ENCODE data around the gene LRRC46.

Gene LRRC46, protein sequence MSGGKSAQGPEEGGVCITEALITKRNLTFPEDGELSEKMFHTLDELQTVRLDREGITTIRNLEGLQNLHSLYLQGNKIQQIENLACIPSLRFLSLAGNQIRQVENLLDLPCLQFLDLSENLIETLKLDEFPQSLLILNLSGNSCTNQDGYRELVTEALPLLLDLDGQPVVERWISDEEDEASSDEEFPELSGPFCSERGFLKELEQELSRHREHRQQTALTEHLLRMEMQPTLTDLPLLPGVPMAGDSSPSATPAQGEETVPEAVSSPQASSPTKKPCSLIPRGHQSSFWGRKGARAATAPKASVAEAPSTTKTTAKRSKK

DNA sequence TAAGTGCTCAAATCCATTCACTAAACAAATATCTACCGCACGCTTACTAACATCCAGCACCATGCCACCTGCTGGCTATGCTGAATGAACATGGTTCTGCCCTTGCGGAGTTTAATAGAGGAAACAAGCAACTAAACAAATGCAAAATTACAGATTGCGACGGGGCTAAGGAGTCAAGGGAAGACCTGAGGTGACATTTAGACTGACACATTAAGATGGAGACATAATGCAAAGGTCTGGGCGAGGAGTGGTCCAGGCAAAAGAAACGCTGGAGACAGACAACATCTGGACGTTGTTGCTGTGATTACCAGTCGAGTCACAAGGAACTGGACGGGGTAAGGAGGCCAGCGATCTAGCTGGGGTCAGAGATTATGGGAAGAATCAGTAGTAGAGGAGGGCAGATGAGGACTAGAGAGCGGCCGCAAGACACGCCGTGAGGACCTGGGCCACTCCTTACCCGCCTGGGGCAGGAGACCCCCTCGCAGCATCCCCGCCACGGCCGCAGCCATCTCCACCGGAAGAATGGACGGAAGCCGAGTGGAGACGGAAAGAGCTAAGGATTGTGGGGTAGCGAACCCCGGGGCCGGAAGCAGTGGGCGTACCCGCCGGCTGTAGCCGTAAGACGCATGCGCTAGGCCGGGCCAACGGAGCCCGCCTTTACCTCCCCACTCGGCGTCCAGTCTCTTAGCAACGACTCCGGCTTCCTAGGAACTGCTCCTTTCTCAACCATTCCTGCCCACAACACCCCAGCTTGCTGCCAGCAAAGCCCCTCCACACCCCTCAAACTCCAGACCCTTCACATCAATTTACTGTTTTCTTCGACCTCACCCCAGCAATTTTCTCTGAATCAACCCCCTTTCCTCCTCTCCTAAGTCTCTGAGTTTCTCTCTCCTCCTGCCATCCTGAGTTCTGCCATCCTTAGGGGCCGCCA lies at the start of gene LRRC46, which contains the start of gene MRPL10:
Gene LRRC46 (plus strand): TSS at position 668 of the 931 bp plus-strand sequence. CDS start 320 bp downstream, outside the sequence.
Gene MRPL10 (minus strand): TSS at position 539 of the 931 bp plus-strand sequence. CDS start 30 bp downstream, at position 509.
- peak; percentile 85 to 95 for DNase-seq

DNA sequence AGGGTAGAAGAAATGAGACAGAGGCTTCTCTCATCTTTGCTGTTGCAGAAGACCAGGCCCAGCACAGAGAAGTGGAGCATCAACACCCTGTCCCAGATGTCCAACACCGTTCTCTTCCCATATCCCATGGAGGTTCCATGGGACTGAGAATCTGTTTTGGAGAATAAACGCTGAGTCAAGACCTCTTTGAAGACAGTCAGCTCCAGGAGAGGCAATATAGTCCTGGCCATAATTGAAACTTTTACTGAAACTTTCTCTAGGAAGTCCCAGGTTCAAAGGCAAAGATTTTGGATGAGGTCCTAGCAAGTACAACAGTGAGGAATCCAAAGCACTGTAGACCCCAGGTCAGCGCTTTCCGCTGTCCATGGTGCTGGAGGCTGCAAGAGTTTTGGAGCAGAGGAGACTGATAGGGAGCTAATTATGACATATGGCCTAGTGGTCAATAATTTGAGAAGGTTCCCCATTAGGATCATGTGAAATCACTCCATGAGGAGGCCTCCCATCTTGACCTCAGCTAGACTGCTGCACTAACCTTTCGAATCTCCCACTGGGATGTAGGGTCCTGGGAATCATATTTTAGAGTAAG lies 45.8 kb upstream of the LRRC46 start:
- no peak for DNase-seq

DNA sequence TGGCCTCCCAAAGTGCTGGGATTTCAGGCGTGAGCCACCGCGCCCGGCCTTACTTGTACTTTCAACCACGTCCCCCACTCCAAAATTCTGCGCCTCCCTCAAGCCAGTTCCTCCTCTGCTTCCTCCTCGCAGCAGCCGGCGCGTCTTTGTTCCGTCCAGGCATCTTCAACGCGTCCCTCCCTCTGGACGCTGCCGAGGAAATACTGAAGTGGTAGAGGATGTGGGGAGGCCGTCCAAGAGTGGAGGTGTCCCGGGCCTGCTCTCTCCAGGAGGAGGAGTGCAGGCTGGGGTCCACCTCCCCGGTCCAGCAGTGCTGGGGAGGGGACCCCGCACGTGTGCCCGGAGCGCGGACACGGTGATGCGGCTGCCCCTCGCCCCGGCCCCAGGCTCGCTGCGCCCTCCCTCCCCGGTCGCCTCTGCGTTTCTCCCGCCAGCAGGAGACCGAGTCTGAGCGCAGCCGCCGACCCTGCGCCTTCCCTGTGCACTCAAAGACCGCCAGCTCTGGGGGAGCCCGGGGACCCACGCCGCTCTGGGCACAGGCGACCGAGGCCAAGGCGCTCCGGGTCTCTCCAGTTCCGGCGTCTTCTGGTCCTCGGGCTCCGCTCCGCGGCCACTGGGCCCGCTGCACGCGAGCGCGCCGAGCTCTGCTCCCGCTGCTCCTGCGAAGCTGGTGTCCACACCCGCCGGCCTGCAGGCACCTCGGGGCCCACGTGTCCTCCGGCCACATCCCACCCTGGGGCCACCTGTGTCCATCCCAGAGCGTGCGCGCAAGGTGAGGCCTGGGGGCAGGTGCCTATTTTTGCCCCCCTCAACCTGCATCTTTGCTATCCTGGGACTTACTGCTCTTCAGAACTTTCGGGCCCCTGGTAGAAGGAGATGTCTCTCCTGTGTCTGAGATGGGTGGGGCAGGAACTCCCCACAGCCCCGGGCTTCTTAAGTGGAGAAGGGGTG lies 41.6 kb upstream of the LRRC46 start:
- DNase-seq, result peak; percentile 76 to 86

DNA sequence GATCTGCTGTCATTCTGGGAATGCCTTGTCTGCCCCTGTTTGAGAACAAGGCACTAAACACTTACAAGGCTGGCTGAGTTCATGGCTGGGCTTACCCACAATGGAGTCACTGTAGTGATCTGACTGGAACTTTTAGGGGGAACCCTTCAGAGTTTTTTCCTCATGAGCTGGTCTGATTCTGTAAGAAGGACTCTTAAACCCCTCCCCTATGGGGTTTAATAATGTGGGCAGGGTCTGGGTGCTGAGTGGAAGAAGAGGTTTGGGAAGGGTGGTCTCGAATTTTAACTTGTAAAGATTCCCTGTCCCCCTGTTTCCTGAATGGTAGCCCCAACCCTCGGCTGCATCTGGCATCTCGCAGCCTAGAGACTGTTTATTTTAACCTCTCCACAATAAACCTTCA lies 40.4 kb upstream of the LRRC46 start:
- DNase-seq, result no peak

DNA sequence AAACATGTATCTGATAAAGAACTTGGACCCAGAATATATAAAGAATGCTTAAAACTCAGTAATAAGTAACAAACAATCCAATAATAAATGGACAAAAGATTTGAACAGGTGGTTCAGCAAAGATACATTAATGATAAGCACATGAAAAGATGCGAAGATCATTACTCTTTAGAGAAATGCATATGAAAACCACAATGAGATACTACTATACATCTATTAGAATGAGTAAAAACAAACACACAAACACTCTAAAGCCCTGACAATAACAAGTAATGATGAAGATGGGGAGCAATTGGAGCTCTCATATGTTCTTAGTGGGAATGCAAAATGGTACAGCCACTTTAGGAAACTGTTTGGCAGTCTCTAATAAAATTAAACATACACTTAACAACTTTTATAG lies 39.0 kb upstream of the LRRC46 start:
- DNase-seq, result no peak

DNA sequence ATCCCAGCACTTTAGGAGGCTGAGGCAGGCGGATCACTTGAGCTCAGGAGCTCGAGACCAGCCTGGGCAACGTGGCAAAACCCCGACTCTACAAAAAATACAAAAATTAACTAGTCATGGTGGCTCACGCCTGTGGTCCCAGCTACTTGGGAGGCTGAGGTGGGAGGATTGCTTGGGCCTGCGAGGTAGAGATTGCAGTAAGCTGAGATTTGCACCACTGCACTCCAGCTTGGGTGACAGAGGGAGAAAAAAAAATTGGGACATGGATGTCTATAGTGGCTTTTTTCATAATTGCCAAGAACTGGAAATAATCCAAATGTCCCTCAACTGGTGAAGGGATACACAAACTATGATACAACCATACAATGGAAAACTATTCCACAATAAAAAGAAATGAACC lies 38.5 kb upstream of the LRRC46 start:
- DNase-seq, result no peak

DNA sequence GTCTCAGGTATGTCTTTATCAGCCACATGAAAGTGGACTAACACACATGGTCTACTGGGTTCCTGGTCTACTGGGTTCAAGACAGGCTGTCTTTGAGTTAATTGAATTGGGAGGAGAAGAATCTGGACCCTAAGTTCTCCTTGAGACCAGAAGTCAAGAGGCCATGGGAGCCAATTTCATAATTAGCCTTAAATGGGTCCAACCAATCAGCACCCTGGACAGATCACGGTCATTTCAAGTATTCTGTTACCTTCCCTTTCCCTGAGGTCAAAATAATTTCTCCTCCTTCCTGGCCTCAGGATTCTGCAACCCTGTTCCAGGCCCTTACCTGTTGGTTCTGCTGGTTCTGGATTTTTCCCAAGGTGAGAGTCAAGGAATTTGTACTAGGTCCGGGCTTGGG lies 33.7 kb upstream of the LRRC46 start:
- DNase-seq, result no peak

DNA sequence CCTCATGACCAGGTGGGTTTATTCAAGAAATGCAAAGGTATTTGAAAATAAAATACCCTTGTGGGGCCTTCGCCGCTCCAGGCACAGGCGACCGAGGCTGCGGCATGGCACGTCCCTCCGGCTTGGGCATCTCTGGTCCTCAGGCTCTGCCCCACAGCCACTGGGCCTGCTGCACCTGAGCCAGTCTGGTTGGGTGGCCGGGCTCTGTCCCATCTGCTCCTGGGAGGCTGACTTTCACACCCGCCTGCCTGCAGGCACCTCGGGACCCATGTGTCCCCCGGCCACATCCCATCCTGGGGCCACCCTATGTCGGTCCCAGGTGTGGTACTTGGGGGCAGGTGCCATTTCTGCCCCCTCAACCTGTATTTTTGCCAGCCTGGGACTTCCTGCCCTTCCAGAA lies 30.8 kb upstream of the LRRC46 start:
- no peak for DNase-seq

DNA sequence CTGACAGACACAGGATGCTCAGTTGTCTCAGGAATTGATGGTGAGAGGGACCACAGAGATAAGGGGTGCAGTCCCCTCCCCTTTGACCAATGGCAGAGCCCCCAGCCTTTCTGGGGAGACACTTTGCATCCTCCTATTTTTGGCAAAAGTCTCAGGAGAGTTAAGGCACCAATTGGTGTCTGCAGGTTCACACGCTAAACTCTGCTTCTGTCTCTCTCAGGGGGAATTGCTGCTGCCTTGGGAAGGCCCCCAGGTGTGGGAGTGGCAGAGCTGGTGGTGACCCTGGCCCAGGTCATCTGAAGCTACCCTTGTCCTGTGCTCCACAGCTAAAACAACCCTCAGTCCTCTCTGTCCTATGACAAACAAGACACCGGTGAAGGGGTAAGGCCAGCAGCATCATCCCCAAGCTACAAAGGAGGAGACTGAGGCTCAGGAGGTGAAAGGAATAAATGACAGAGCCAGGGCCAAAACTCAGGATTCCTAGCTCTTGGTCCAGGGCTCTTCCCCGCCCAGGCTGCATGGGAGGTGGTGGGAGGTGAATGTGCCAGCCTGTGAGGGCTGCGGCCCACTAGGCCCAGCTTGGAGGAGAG lies 30.2 kb upstream of the LRRC46 start:
- no peak for DNase-seq

DNA sequence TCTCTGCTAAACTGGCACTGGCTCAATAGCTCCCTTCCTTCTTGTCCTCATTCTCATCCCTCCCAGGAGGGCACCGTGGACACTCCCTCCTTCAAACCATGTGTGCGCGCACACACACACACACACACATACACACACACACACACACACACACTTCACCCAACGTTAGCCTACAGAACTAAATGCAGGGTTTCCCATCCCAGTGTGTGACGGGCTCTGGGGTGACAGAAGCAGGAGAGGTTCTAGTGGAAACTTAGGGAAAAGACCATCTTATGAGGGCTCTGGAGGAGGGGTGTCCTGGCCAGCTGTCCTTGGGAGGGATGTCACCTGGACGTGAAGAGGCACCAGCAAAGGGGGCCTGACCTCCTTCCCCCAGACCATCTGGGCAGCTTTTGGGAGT lies 29.6 kb upstream of the LRRC46 start:
- DNase-seq, result no peak

DNA sequence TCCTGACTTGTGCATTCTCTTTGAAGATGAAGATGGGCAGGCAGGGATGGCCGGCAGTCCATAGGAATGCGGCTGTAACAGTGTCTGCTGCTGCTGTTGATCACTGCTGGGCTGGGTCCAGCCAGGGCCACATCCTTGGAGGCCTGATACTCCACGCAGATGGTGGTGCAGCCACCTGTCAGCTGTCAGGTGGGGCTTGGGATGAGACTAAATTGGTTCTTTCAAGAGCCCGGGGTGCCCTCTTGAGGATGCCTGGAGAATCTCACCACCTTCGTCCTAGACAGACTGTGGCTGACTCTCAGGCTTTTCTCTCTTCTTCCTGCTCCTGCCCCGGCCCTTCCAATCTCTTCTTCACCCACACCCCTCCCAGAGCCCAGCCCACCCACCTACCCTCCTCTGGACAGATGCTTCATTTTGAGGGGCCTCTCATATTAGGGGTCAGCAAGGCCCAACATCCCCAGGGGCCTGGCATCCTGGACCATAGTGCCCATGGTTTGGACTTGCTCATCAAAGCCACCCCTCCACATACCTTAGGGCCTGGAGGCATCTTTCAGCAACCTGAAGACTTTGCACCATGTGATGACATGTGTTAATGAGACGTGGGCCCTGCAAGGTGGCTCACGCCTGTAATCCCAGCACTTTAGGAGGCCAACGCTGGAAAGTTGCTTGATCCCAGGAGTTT lies 29.0 kb upstream of the LRRC46 start:
- DNase-seq, result peak; percentile 84 to 94

DNA sequence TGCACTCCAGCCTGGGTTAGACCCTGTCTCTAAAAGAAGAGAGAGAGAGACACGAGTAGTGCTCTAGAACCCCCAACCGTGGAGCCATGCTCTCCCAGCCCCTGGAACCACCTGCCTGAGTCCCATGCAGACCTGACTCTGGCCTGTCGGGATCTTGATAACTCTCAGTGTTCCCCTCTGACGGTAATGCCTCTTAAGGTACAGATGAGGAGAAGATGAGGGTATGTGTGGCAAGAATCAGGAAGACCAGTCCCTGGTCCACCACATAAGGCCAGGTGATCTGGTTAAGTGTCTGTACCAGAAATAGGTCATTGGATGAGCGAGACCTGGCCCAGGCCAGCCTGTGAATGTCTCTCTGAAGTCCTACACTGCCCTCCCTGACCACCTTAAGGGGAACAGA lies 28.3 kb upstream of the LRRC46 start:
- DNase-seq, result no peak

DNA sequence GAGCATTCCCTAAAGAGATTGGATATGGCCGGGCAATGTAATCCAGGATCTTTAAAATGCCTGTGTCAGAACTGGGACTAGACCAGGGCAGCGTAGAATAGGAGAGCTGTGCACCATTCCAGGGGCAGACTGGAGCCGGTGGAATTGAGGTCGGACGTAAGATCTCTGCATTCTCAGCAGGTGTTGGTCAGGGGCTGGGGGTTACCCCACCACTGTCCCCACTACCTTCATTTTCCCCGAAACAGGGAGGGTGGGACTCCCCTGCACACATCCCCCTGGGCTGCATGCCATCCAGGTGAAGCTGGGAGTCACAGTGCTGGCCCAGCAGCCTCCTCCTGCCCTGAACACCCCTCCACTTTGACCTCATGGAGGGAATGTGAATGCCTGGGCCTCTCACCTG lies 27.7 kb upstream of the LRRC46 start:
- DNase-seq, result no peak

DNA sequence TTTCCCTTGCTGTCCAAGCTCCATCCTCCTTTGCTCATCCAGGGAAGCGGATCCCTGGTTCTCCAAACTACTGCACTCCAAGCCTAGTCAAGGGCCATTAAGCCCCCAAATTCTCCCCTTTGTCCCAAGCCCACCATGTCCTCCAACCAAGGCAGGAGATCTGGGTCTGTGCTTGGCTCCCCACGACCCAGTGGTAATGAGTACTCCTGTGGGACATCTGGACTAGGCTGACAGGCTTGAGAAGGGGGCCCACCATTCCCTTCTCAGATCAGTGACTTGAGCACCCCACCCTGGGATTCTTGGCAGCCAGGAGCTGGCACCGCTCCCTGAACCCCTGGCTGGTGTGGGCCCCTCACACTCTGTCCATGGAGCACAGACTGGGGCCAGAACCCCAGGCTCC lies 27.0 kb upstream of the LRRC46 start:
- DNase-seq, result no peak

DNA sequence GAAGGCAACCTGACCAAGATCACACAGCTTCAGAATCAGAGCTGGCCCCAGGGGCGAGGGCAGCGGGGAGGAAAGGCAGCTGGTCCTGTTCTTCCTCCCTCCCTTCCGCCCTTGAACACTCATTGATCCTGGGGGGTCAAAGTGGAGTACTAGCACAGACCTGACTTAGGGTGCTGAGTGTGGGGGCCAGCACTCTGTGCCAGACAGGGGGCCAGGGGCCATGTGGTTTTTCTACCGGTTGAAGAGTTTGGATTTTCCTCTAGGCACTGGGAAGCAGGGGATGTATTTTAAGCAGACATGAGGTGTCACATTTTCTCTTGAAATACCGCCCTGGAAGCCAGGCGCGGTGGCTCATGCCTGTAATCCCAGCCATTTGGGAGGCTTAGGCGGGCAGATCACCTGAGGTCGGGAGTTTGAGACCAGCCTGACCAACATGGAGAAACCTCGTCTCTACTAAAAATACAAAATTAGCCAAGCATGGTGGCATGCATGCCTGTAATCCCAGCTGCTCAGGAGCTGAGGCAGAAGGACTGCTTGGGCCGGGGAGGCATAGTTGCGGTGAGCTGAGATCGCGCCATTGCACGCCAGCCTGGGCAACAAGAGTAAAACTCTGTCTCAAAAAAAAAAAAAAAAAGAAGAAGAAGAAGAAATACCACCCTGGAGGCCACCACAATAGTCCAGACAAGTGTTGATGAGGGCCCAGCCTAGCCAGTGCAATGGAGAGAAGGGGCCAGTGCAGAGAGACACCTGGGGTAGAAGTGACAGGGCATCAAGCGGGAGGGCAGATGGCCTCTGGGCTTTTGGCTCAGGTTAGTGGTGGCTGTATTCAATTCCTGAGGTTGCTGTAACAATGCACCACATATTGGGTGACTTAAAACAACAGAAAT lies 25.2 kb upstream of the LRRC46 start:
- DNase-seq, result no peak

DNA sequence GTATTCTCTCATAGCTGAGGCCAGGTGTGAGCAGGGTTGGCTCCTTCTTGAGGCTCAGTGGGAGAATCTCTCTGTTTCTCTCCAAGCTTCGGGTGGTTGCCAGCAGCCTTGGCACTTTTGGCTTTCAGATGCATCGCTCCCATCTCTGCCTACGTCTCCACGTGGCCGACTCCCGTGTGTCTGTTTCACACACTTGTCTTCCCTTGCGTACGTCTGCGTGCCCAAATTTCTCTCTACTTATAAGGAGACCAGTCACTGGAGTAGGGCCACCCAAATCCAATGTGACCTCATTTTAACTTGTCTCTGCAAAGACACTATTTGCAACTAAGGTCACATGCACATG lies 24.6 kb upstream of the LRRC46 start:
- DNase-seq, result no peak

DNA sequence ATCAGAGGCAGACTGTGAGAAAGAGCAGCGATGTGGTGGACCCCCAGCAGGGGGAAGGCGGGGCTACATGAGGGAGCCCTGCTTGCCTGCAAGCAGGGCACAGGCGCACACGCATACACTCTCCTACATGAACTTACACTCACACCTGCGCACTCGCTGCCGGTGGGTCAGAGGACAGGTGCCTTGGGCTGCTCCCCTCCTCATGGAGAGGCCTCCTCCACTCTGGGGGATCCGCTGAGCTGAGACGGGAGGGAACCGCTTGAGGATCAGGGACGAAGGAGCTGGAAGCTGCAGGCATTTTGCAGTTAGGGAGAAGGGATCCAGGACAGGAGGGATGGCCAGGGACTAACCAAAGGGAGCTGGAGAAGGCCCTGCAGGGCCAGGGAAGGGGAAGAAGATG lies 24.0 kb upstream of the LRRC46 start:
- DNase-seq, result no peak

DNA sequence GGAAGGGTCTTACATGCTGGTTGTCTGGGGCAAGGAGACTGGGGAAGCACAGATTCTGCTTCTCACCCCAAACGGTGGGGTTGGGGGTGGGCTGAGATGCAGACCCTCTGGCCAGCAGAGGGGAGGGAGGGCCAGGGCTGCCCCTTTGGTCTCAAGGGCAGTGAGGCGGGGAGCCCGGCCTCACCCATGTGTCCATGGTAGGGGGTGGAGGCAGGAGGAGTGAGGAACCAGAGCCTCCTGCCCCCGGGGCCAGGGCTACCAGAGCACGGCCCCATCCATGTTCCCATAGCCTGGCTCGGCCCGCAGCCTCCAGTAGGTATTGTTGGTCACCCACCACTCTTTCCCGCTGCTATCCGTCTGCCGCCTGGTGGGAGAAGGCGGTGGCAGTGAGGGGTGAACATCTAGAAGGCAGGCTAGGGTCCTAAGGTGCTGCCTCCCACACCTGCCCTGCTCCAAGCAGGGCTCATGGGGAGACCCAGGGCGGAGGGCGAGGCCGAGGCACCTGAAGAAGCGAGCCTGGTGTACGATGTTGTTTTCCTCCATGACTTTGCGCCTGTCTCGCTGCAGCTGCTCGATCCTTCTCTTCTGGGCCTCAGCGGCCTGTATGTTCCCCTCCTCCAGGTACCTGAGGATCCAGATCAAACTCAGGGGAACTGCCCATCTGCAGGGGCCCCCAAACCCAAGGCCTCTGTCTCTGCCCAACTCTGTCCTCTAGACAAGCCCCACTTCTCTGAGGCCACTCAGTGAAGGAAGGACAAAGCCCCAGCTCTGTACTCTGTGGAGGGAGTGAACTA lies 23.2 kb upstream of the LRRC46 start:
- no peak for DNase-seq

DNA sequence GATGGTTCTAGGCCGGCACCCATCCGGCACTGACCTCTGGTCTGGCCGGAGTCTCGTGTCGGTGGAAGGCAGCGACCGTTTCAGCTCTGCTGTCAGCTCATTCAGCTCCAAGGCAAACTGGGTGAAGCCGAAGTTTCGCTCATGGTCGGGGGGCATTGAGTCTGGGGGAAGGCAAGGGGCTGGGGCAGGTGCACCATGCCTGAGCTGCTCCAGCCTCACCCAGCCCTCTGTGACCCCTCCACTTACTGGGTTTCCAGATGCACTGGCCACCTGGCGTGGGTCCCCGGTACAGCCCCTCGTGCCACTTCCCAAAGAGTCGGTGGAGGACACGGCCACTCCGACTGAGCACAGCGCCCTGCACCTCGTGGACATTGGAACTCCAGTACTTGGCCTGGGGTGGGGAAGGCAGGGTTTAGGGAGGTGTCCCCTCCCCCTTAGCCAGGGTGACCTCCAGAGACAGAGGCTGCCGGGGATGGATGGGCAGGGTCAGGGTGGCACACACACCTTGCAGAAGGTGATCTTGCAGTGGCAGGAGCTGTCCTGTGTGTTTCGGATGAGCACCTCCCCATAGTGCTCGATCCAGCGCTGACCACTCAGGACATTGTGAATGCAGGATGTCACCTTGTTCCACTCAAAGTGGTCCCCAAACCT lies 22.5 kb upstream of the LRRC46 start:
- DNase-seq, result no peak
